GM20000 (cell line): Measurements from ENCODE around the gene FKBP5.
"Not testable (repeated sequence)": the region's sequence is repeated elsewhere in the genome, so short reads cannot be mapped to it uniquely, and the experiment has no call there.

ENCODE experiments used
- DNase-seq: peaks from one replicate; pipeline ENCODE4 v3.0.0; 2012; ENCODE audit warnings: low spot score
- CTCF ChIP-seq: IDR thresholded peaks from 2 replicates; pipeline ENCODE4 v1.5.1; 2012; ENCODE audit warnings: mild to moderate bottlenecking, control low read depth; ENCODE audit errors: extremely low read depth, missing control alignments

The FKBP5 gene

GRCh38 chr6:35698858-35699257 lies 10.1 kb upstream of the FKBP5 start:
- no peak for DNase-seq
- TF ChIP-seq CTCF, result no peak

GRCh38 chr6:35698430-35698829 lies 9.7 kb upstream of the FKBP5 start:
- not testable (repeated sequence) for DNase-seq

GRCh38 chr6:35694462-35694861 lies 5.7 kb upstream of the FKBP5 start:
- no peak for DNase-seq
- TF ChIP-seq CTCF, result no peak

GRCh38 chr6:35691027-35691824 lies 2.5 kb upstream of the FKBP5 start:
- DNase-seq, result no peak
- TF ChIP-seq CTCF, result no peak

- no peak for TF ChIP-seq CTCF
- DNase-seq, result no peak
These were observed 1.8 kb upstream of the FKBP5 start for GRCh38 chr6:35690484-35690883.

- DNase-seq, result not testable (repeated sequence)
These were observed 1.3 kb upstream of the FKBP5 start for GRCh38 chr6:35690006-35690405.

GRCh38 chr6:35687658-35688604 lies 784 bp downstream of the FKBP5 start:
- DNase-seq, result peak; percentile 70
- TF ChIP-seq CTCF, result no peak

- peak; percentile 56 for DNase-seq
- TF ChIP-seq CTCF, result no peak
These were observed 1.7 kb downstream of the FKBP5 start for GRCh38 chr6:35686873-35687555.
